ENCODE results near the gene MGAM2. TPM values are rescaled to one million over a fixed set of nuclear protein-coding genes. Genes with fewer than 3 reads are reported as not detected.

The MGAM2 gene
- total and polyA plus RNA-seq, 2 of the 8 experiments (the other 6 are each of a cell fraction or from before 2014, with no cell fraction given): 0.02 TPM; not detected in 1

DNA sequence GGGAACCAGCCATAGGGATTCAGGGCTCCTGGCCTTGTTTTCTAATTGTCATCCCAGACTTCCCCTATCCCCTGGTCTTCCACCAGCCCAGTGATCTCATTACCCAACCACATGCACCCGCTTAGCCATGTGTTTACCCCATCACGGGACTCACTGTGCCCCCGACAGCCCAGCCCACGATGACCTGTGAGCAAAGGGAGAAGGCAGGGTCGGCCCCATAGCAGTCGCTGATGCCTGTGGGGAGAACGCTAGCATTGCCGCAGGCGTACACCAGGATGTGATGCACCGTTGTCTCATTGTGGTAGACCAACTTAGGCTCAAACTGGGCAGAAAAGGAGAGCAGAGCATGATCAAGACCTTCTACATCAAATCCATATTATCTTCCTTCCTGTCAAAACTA lies 132.3 kb downstream of the MGAM2 start:
- H3K23me2 ChIP-seq (ENCODE audit: low read depth, low read length): no peaks in the 10 kb centered on the region
- no peak overlapping the region for H4K8ac ChIP-seq (ENCODE audit: extremely low read depth, insufficient read depth, low read length)
- no peak overlapping the region for H2BK15ac ChIP-seq (ENCODE audit: low read length)
- H3K9me3 ChIP-seq (ENCODE audit: insufficient read depth in 2 of 2, low read depth in 1 of 2, low read length in 1 of 2): no peaks in the 10 kb centered on the region
- no peak overlapping the region for H3K4me2 ChIP-seq (ENCODE audit: insufficient read depth in 1 of 2, low read depth in 2 of 2, low read length in 2 of 2)
- H4K91ac ChIP-seq (replicated peaks; ENCODE audit: insufficient read length, low read length): no peak overlapping the region
- no peak overlapping the region for H3K18ac ChIP-seq (ENCODE audit: extremely low read depth, low read length)
- ChIA-PET POLR2A (ENCODE audit: partially characterized antibody) (no interaction called here), CTCF (ENCODE audit: partially characterized antibody) (interaction anchor here (1.8 kb wide), 1 partner anchor 13 kb away, joined by 6 read pairs; no protein-coding TSS in a partner anchor)
- H3K27ac ChIP-seq (ENCODE audit: low read depth, low read length): no peak overlapping the region
- H3K79me2 ChIP-seq (ENCODE audit: control insufficient read depth in 1 of 2, insufficient read depth in 2 of 2, low read length in 2 of 2): no peaks in the 10 kb centered on the region
- no peak overlapping the region for H2AK5ac ChIP-seq (ENCODE audit: low read depth, low read length)
- no peak overlapping the region for H3K56ac ChIP-seq (replicated peaks; ENCODE audit: insufficient read length, low read depth, low read length)
- H3K4me3 ChIP-seq (ENCODE audit: extremely low read depth in 1 of 4, insufficient read depth in 2 of 4, low read depth in 3 of 4, low read length in 4 of 4): no peak overlapping the region
- H4K20me1 ChIP-seq (replicated peaks in 1 of 2; ENCODE audit: control insufficient read depth in 1 of 2, insufficient read depth in 2 of 2, low read length in 2 of 2): no peaks in the 10 kb centered on the region
- H2AFZ ChIP-seq (ENCODE audit: low read length): no peak overlapping the region
- H3K4ac ChIP-seq (replicated peaks; ENCODE audit: insufficient read length, low read depth, low read length): no peak overlapping the region
- no peak overlapping the region for H2BK120ac ChIP-seq (replicated peaks; ENCODE audit: low read depth, low read length)
- no peaks in the 10 kb centered on the region for H3K79me1 ChIP-seq (ENCODE audit: low read depth, low read length)
- 89% methylated on average over 10 of the region's 10 CpGs; no CpG with 5 or more reads in 1 of the 2 experiments for WGBS, 2 experiments (ENCODE audit: extremely low coverage in 1 of 2, insufficient coverage in 1 of 2, insufficient read length in 1 of 2, insufficient replicate concordance in 2 of 2, low coverage in 1 of 2, low lambda C conversion rate in 2 of 2, missing lambda C conversion rate in 1 of 2)
- no peaks in the 10 kb centered on the region for H3K36me3 ChIP-seq (ENCODE audit: control insufficient read depth in 2 of 4, insufficient read depth in 4 of 4, low read length in 3 of 4)
- no peaks in the 10 kb centered on the region for H3K4me1 ChIP-seq (replicated peaks in 1 of 4; ENCODE audit: control insufficient read depth in 3 of 4, insufficient read depth in 4 of 4, low read length in 3 of 4)
- no peaks in the 10 kb centered on the region for H3K27me3 ChIP-seq (replicated peaks in 1 of 4; ENCODE audit: control insufficient read depth in 3 of 4, extremely low read depth in 1 of 4, insufficient read depth in 3 of 4, low read length in 3 of 4)
- no peak overlapping the region for H2BK12ac ChIP-seq (ENCODE audit: low read depth, low read length)
- no peak overlapping the region for H3K23ac ChIP-seq (ENCODE audit: insufficient read length)
- no peak overlapping the region for H3K9ac ChIP-seq (replicated peaks in 1 of 4; ENCODE audit: extremely low read depth in 1 of 4, low read depth in 3 of 4, low read length in 3 of 4)
- no peak overlapping the region for H3K14ac ChIP-seq (ENCODE audit: insufficient read length)
- no peak for DNase-seq (ENCODE audit: low read depth in 1 of 2, low spot score in 2 of 2)
- H4K5ac ChIP-seq (ENCODE audit: insufficient read length, low read depth, low read length): no peak overlapping the region
- no peak for TF ChIP-seq SIN3A (conservative IDR thresholded peaks at IDR 0.05 in 1 of 2, IDR thresholded peaks at IDR 0.05 in 1 of 2; ENCODE audit: low read depth in 1 of 2, low read length in 2 of 2)
- TF ChIP-seq YY1 (IDR thresholded peaks at IDR 0.05; ENCODE audit: low read depth, low read length): no peak
- TF ChIP-seq RBBP5 (IDR thresholded peaks at IDR 0.05; ENCODE audit: borderline replicate concordance, low read depth, low read length): no peak
- TF ChIP-seq EP300 (IDR thresholded peaks at IDR 0.05; ENCODE audit: borderline replicate concordance in 1 of 2, low read depth in 2 of 2, low read length in 2 of 2): no peak
- no peak for TF ChIP-seq KDM5A (IDR thresholded peaks at IDR 0.05; ENCODE audit: low read length)
- TF ChIP-seq, protein P1, sequence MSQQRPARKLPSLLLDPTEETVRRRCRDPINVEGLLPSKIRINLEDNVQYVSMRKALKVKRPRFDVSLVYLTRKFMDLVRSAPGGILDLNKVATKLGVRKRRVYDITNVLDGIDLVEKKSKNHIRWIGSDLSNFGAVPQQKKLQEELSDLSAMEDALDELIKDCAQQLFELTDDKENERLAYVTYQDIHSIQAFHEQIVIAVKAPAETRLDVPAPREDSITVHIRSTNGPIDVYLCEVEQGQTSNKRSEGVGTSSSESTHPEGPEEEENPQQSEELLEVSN (IDR thresholded peaks at IDR 0.05): no peak
- H2BK20ac ChIP-seq (ENCODE audit: low read length): no peak overlapping the region
- no peak overlapping the region for H2BK5ac ChIP-seq (ENCODE audit: low read depth, low read length)
- no peak for FAIRE-seq

Measured in H1 (cell line).